Measurements from ENCODE around the gene TSC22D2. TPM values are rescaled to one million over a fixed set of nuclear protein-coding genes. Genes with fewer than 3 reads are reported as not detected.
A peak's percentile ranks its signal among the peaks of the same experiment; 100 is the strongest.

Gene TSC22D2
- total RNA-seq, 4 donors from 2014 or later, result 13.2 to 19.5 (median 16.4) TPM

DNA sequence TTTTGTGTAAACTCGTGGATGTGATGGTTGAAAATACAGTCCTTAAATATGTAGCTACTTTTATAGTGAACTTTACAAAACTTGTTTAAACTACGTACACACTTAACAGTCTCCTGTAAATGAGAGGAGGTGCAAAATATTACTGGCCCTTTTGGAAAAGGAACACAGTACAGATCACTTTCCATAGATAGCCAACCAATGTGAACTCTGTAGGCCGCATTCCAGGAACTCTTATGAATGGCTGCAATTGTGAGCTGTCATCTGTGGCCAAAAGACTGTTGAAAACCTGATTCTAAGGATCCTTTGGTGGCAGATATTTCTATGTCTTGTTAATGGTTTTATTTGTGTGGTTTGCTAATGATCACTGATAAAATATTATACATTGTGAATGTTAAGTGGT, 6.2 kb downstream of the TSC22D2 start:
- no peak for DNase-seq (ENCODE audit: low spot score in 2 of 2)
- H3K9me3 ChIP-seq, result no peaks in the 10 kb centered on the region
- no peak overlapping the region for H3K27ac ChIP-seq
- peak overlapping the region; percentile 97 for H3K4me3 ChIP-seq
- WGBS, result 26% methylated on average over 3 of the region's 3 CpGs
- no peak for TF ChIP-seq EP300 (IDR thresholded peaks at IDR 0.05)
- no peak for TF ChIP-seq CTCF (IDR thresholded peaks at IDR 0.05)
- TF ChIP-seq POLR2A (IDR thresholded peaks at IDR 0.05), result no peak
- no peak for TF ChIP-seq POLR2AphosphoS5 (IDR thresholded peaks at IDR 0.05)
- H3K36me3 ChIP-seq, result no peaks in the 10 kb centered on the region
- H3K27me3 ChIP-seq, result no peaks in the 10 kb centered on the region
- peaks cover 63% of the 10 kb centered on the region for H3K4me1 ChIP-seq

DNA sequence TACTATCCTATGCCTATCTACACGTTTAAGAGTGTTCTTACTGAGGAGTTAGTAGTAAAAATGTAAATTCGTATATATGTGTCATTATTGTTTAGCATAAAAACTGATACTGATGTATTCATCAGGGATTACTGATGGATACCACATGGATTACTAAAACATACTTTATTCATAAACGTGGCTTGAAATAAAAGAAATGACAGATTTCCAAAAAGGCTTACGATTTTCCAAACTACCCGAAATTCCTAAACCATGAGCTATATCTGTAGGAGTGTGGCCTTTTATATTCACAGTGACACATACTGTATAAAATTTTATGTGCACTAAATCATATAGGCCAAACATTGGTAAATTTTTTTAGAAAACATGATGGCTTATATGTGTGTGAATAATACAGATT, 6.9 kb downstream of the TSC22D2 start:
- WGBS, result 50% methylated on average over 5 of the region's 5 CpGs
- peak overlapping the region; percentile 97 for H3K4me3 ChIP-seq
- no peak overlapping the region for H3K27ac ChIP-seq
- DNase-seq (ENCODE audit: low spot score in 2 of 2), result no peak
- H3K36me3 ChIP-seq, result no peaks in the 10 kb centered on the region
- no peaks in the 10 kb centered on the region for H3K27me3 ChIP-seq
- TF ChIP-seq CTCF (IDR thresholded peaks at IDR 0.05) (no peak), POLR2AphosphoS5 (IDR thresholded peaks at IDR 0.05) (no peak), POLR2A (IDR thresholded peaks at IDR 0.05) (no peak), EP300 (IDR thresholded peaks at IDR 0.05) (no peak)
- H3K4me1 ChIP-seq, result peaks cover 63% of the 10 kb centered on the region
- no peaks in the 10 kb centered on the region for H3K9me3 ChIP-seq

DNA sequence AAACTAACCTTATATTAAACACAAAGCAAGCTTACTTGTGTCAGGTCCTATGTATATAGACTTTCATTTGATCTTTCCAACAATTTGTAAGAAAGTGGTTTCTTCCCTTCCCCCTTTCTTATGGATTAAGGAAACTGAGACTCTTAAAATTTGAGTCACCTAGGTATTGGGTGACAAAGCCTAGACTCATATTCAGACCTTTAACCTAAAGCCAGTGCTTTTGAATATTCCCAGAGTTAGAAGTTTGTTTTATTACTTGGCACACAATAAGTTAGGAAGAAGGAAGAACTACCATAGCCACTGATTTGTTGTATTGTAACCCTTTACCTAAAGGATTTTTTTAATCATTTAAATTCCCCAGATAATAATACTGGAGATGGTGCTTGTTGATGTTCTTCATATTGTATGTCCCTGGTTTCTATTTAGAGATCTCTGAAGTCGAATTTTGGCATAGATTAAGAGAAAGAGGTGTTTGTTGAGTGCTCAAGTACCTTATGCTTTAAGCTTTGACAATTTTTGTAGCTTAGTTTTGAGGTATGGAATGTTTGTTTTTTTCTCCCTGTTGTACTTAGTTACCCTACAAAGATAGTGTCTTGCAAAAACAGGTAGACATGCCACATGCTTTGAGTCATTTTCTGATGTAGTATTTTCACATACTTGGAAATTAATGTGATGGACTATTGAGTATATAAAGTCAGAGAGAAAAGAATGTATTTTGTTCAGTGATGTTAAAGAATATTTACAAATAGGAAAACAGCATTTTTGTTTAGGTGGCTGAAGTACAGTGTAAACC, 11.2 kb downstream of the TSC22D2 start:
- no peak for TF ChIP-seq EP300 (IDR thresholded peaks at IDR 0.05)
- TF ChIP-seq CTCF (IDR thresholded peaks at IDR 0.05), result no peak
- no peak for TF ChIP-seq POLR2A (IDR thresholded peaks at IDR 0.05)
- no peak for TF ChIP-seq POLR2AphosphoS5 (IDR thresholded peaks at IDR 0.05)
- 58% methylated on average over 1 of the region's 1 CpG for WGBS
- Histone ChIP-seq H3K27me3 (no peaks in the 10 kb centered on the region), H3K9me3 (no peaks in the 10 kb centered on the region), H3K27ac (no peak overlapping the region), H3K4me3 (no peak overlapping the region), H3K4me1 (peaks cover 34% of the 10 kb centered on the region), H3K36me3 (no peaks in the 10 kb centered on the region)
- DNase-seq (ENCODE audit: low spot score in 2 of 2), result no peak

GRCh38 chr3:150419959-150420358, 11.9 kb downstream of the TSC22D2 start:
- Histone ChIP-seq H3K36me3 (no peaks in the 10 kb centered on the region), H3K9me3 (no peaks in the 10 kb centered on the region), H3K4me1 (peaks cover 28% of the 10 kb centered on the region), H3K27ac (no peak overlapping the region), H3K4me3 (no peak overlapping the region), H3K27me3 (no peaks in the 10 kb centered on the region)
- no peak for TF ChIP-seq POLR2AphosphoS5 (IDR thresholded peaks at IDR 0.05)
- TF ChIP-seq CTCF (IDR thresholded peaks at IDR 0.05), result no peak
- no peak for TF ChIP-seq POLR2A (IDR thresholded peaks at IDR 0.05)
- TF ChIP-seq EP300 (IDR thresholded peaks at IDR 0.05), result no peak
- DNase-seq (ENCODE audit: low spot score in 2 of 2), result no peak

GRCh38 chr3:150421256-150421655, 13.2 kb downstream of the TSC22D2 start:
- DNase-seq (ENCODE audit: low spot score in 2 of 2), result no peak
- no peak overlapping the region for H3K27ac ChIP-seq
- H3K36me3 ChIP-seq, result no peaks in the 10 kb centered on the region
- TF ChIP-seq POLR2A (IDR thresholded peaks at IDR 0.05), result no peak
- no peak for TF ChIP-seq CTCF (IDR thresholded peaks at IDR 0.05)
- no peak for TF ChIP-seq EP300 (IDR thresholded peaks at IDR 0.05)
- TF ChIP-seq POLR2AphosphoS5 (IDR thresholded peaks at IDR 0.05), result no peak
- H3K4me1 ChIP-seq, result peaks cover 21% of the 10 kb centered on the region
- 67% methylated on average over 3 of the region's 3 CpGs for WGBS
- H3K27me3 ChIP-seq, result no peaks in the 10 kb centered on the region
- H3K9me3 ChIP-seq, result no peaks in the 10 kb centered on the region
- H3K4me3 ChIP-seq, result no peak overlapping the region
